RPMI8226 (cell line): ENCODE data around the gene WFS1.
A peak's percentile ranks its signal among the peaks of the same experiment; 100 is the strongest.

ENCODE experiments used
- DNase-seq: peaks from one replicate; pipeline ENCODE4 v3.0.0-alpha.2; 2015

Gene WFS1

GRCh38 chr4:6269616-6270511 lies at the start of gene WFS1:
Gene WFS1 (plus strand): TSS chr4:6269850. CDS start chr4:6277456, 7,606 bp downstream.
- peak; percentile 97 for DNase-seq

- DNase-seq, result no peak
These were observed 48.3 kb upstream of the WFS1 start for GRCh38 chr4:6221301-6221850.

- no peak for DNase-seq
These were observed 47.5 kb upstream of the WFS1 start for GRCh38 chr4:6221851-6222760.

- no peak for DNase-seq
These were observed 46.8 kb upstream of the WFS1 start for GRCh38 chr4:6222761-6223292.

- no peak for DNase-seq
These were observed 44.9 kb upstream of the WFS1 start for GRCh38 chr4:6224735-6225134.

GRCh38 chr4:6225469-6225868 lies 44.2 kb upstream of the WFS1 start:
- peak; percentile 44 for DNase-seq

GRCh38 chr4:6226506-6226905 lies 43.1 kb upstream of the WFS1 start:
- no peak for DNase-seq

- no peak for DNase-seq
These were observed 42.1 kb upstream of the WFS1 start for GRCh38 chr4:6227412-6228157.

GRCh38 chr4:6228158-6229067 lies 41.2 kb upstream of the WFS1 start:
- no peak for DNase-seq

- no peak for DNase-seq
These were observed 40.6 kb upstream of the WFS1 start for GRCh38 chr4:6229095-6229494.

- no peak for DNase-seq
These were observed 39.8 kb upstream of the WFS1 start for GRCh38 chr4:6229671-6230501.

GRCh38 chr4:6230502-6230785 lies 39.2 kb upstream of the WFS1 start:
- DNase-seq, result no peak

GRCh38 chr4:6230827-6231662 lies 38.6 kb upstream of the WFS1 start:
- DNase-seq, result no peak

- DNase-seq, result no peak
These were observed 37.9 kb upstream of the WFS1 start for GRCh38 chr4:6231663-6232165.

GRCh38 chr4:6232836-6233785 lies 36.5 kb upstream of the WFS1 start:
- no peak for DNase-seq

GRCh38 chr4:6233929-6234328 lies 35.7 kb upstream of the WFS1 start:
- no peak for DNase-seq

- DNase-seq, result no peak
These were observed 34.6 kb upstream of the WFS1 start for GRCh38 chr4:6235012-6235411.
